Measurements from ENCODE around the gene MEIG1.

- TF ChIP-seq CTCF (conservative IDR thresholded peaks at IDR 0.05) (no peak), EZH2 (IDR thresholded peaks at IDR 0.05; ENCODE audit: low read depth) (no peak)
Observed at GRCh38 chr10:14925268-14925667, 33.9 kb upstream of the MEIG1 start.
